Measurements from ENCODE around the gene ADGRL1. TPM values are rescaled to one million over a fixed set of nuclear protein-coding genes. Genes with fewer than 3 reads are reported as not detected.
"Not testable (repeated sequence)": the region's sequence is repeated elsewhere in the genome, so short reads cannot be mapped to it uniquely, and the experiment has no call there.

The ADGRL1 gene
- total RNA-seq, 2 experiments from 2014 or later: 22.2 to 23.9 TPM

- TF ChIP-seq CTCF (IDR thresholded peaks at IDR 0.05): no peak
- peaks cover 13% of the 10 kb centered on the region for H3K36me3 Mint-ChIP-seq (ENCODE audit: low read depth)
- peaks cover 5% of the 10 kb centered on the region for H3K27me3 Mint-ChIP-seq
- Histone ChIP-seq H3K9me3 (ENCODE audit: control insufficient read depth in 1 of 2, insufficient read depth in 1 of 2, low read length in 2 of 2) (no peaks in the 10 kb centered on the region), H3K4me3 (ENCODE audit: low read length) (no peak overlapping the region), H3K27ac (ENCODE audit: low read depth in 1 of 2, low read length in 2 of 2) (no peak overlapping the region), H3K27me3 (ENCODE audit: control insufficient read depth in 1 of 2, insufficient read depth in 2 of 2, low read length in 2 of 2) (no peaks in the 10 kb centered on the region), H3K4me1 (ENCODE audit: insufficient read depth, low read length) (peaks cover 34% of the 10 kb centered on the region), H3K36me3 (ENCODE audit: insufficient read depth, low read length) (no peaks in the 10 kb centered on the region)
- intact Hi-C loops (cut with DNase I, micrococcal nuclease): no loop called here
- no peaks in the 10 kb centered on the region for H3K9me3 Mint-ChIP-seq
- ChIA-PET CTCF (interaction anchor here (0.9 kb wide), 1 partner anchor 66 kb away, joined by 3 read pairs; the partner anchor contains the start of gene ASF1B), POLR2A (no interaction called here)
- H3K4me1 Mint-ChIP-seq (ENCODE audit: low read depth): peaks cover 46% of the 10 kb centered on the region
- H3K27ac Mint-ChIP-seq: peak overlapping the region; percentile 72
- DNase-seq (peak in 3 of 14 experiments; percentile 15 to 50 (median 27)), ATAC-seq (ENCODE audit: poor library complexity) (no peak)
- peak overlapping the region; percentile 92 for H3K4me3 Mint-ChIP-seq
Observed at GRCh38 chr19:14203177-14203576, 2.8 kb downstream of the ADGRL1 start.

GRCh38 chr19:14201481-14201880 lies 4.5 kb downstream of the ADGRL1 start:
- H3K36me3 ChIP-seq (ENCODE audit: insufficient read depth, low read length); H3K36me3 Mint-ChIP-seq (ENCODE audit: low read depth); ATAC-seq (ENCODE audit: poor library complexity); CTCF ChIA-PET; H3K27ac ChIP-seq (ENCODE audit: low read depth in 1 of 2, low read length in 2 of 2); H3K9me3 ChIP-seq (ENCODE audit: control insufficient read depth in 1 of 2, insufficient read depth in 1 of 2, low read length in 2 of 2); H3K9me3 Mint-ChIP-seq; DNase-seq; POLR2A ChIA-PET; H3K4me3 ChIP-seq (ENCODE audit: low read length); intact Hi-C loops (cut with DNase I, micrococcal nuclease); H3K27me3 Mint-ChIP-seq; H3K27me3 ChIP-seq (ENCODE audit: control insufficient read depth in 1 of 2, insufficient read depth in 2 of 2, low read length in 2 of 2): not testable (repeated sequence)
- peaks cover 24% of the 10 kb centered on the region for H3K4me1 ChIP-seq (ENCODE audit: insufficient read depth, low read length)
- peak overlapping the region; percentile 42 for H3K27ac Mint-ChIP-seq
- H3K4me1 Mint-ChIP-seq (ENCODE audit: low read depth): peaks cover 37% of the 10 kb centered on the region
- H3K4me3 Mint-ChIP-seq: peak overlapping the region; percentile 71

GRCh38 chr19:14200147-14200841 lies 5.7 kb downstream of the ADGRL1 start:
- peak; percentile 33 for ATAC-seq (ENCODE audit: poor library complexity)
- H3K4me3 ChIP-seq (ENCODE audit: low read length); H3K27ac Mint-ChIP-seq; H3K9me3 Mint-ChIP-seq; H3K9me3 ChIP-seq (ENCODE audit: control insufficient read depth in 1 of 2, insufficient read depth in 1 of 2, low read length in 2 of 2); POLR2A ChIA-PET; H3K27me3 Mint-ChIP-seq; intact Hi-C loops (cut with DNase I, micrococcal nuclease); H3K36me3 Mint-ChIP-seq (ENCODE audit: low read depth); H3K27me3 ChIP-seq (ENCODE audit: control insufficient read depth in 1 of 2, insufficient read depth in 2 of 2, low read length in 2 of 2); H3K36me3 ChIP-seq (ENCODE audit: insufficient read depth, low read length); H3K27ac ChIP-seq (ENCODE audit: low read depth in 1 of 2, low read length in 2 of 2): not testable (repeated sequence)
- peak; percentile 27 to 65 (median 48) for DNase-seq
- CTCF ChIA-PET: interaction anchor here (0.6 to 2.2 kb wide), 4 partner anchors 17 to 184 kb away, joined by 4 to 15 read pairs (median 6); no protein-coding TSS in a partner anchor
- Mint-ChIP-seq H3K4me1 (ENCODE audit: low read depth) (peaks cover 43% of the 10 kb centered on the region), H3K4me3 (peak overlapping the region; percentile 81)
- TF ChIP-seq CTCF (IDR thresholded peaks at IDR 0.05): peak; percentile 73
- H3K4me1 ChIP-seq (ENCODE audit: insufficient read depth, low read length): peaks cover 32% of the 10 kb centered on the region

Data from CD4-positive, alpha-beta T cell (primary cell).